HG03469 (cell line): ENCODE results near the gene ZNF597.

Experiments used
- ATAC-seq: cut with Tn5 transposase; IDR thresholded peaks from one replicate; pipeline ENCODE4 v1.9.1; 2021; ENCODE audit warnings: mild to moderate bottlenecking, moderate library complexity, moderate number of reproducible peaks; ENCODE audit not compliant: unreplicated experiment

ZNF597 gene

GRCh38 chr16:3443108-3444031 is at the start of gene ZNF597, which contains the start of gene NAA60:
Gene ZNF597, minus strand, starts transcription at chr16:3443504. Its CDS starts 351 bp downstream, at chr16:3443153.
Gene NAA60, plus strand, starts transcription at chr16:3443680. Its CDS starts 32,548 bp downstream, at chr16:3476228.
- ATAC-seq: peak; percentile 68

- ATAC-seq: no peak
Observed at GRCh38 chr16:3492356-3492755, 49.1 kb upstream of the ZNF597 start.

DNA sequence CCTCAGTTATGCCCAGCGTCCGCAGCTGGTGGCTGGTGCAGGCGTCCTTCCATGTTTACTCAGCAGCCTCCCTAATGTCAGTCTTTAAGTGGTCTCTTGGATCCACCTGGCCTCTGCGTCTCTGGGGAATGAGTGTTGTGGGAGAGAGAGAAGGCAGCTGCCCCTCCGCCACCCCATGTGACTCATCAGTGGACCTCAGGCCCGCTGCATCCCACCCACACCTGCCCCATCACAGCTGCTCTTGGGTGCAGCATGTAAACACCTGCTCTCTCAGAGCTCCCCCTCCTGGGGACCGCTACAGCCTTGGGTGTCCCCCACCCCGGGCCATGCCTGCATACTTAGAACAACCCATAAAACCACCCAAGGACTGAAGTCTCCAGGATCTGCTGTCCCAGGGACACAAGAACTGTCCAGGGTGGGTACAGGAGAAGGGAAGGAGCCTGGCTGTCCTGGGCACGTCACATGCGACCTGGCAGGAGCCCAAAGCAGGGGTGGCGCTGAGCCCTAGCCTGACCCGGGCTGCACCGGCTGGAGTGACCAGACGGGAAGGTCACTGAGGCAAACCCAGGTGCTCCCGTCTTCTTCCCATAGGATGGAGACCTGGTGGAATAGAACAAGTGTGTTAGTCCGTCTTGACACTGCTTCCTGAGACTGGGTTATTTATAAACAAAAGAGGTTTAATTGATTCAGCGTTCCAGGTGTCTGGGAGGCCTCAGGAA is 47.8 kb upstream of the ZNF597 start:
- no peak for ATAC-seq

GRCh38 chr16:3488801-3489200 is 45.5 kb upstream of the ZNF597 start:
- no peak for ATAC-seq

DNA sequence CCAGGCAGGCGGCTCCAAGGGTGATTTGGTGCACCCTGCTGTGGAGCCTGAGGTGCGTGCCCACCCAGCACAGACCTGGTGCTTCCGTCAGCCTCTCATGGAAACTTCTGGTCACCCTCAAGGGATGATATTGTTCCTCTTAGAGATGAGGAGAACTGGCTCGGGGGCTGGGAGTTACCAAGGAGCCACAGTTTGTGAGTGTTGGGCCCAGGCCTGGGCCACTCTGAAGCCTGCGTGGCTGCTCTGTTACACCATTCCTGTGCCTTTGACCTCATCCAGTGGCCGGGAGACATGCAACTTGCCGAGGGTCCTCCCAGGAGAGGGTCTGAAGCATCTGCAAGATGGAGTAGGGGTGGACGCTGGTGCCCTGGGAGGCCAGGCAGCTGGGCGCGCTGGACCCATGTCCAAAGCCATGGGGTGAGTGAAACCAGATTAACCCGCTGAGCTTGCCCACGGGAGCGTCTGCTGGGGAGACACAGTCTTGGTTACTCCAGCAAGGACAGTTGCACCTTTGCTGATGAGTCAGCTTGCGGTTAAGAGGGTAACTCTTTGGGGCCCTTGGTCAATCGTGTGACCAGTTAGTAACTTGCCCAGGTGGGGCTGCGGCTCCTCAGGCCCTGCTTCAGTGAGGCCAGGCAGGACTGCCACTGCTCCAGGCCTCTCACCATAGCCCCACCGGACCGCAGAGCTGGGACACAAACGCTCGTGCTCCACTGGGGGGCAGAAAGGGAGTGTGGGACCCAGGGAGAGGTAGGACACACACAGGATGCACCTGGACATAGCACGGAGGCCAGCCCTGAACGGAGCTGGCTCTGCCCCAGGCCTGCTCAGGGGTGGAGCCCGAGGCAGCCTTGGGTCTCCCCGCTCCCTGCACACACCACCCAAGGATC is 44.5 kb upstream of the ZNF597 start:
- ATAC-seq: no peak

DNA sequence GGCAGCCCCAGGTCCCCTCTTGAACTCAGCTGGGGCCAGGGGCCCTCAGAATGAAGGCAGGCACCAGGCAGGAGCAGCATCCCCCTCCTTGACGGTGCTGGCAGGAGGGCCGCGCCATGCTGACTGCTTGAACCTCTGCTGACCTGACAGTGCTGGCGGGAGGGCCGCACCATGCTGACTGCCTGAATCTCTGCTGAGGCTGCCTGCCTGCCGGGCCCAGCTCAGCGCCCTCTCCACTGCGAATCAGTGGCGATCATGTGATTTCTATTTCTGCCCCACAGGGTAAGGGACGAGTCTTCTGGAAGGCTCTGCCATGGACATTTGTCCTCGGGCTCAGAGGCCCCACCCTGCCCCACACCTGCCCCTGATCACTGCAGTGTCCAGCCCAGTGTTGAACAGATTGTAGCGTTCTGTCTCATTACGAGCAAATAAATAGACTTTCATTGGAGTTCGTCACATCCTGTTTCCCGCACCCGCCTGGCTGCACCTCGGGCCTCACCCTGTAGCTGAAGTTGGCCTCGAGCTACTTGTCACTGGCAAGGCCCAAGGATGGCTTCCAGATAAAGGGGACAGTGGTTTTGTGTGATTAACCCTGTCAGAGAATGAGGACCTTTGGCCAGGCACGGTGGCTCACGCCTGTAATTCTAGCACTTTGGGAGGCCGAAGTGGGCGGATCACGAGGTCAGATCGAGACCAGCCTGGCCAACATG is 43.4 kb upstream of the ZNF597 start:
- no peak for ATAC-seq

DNA sequence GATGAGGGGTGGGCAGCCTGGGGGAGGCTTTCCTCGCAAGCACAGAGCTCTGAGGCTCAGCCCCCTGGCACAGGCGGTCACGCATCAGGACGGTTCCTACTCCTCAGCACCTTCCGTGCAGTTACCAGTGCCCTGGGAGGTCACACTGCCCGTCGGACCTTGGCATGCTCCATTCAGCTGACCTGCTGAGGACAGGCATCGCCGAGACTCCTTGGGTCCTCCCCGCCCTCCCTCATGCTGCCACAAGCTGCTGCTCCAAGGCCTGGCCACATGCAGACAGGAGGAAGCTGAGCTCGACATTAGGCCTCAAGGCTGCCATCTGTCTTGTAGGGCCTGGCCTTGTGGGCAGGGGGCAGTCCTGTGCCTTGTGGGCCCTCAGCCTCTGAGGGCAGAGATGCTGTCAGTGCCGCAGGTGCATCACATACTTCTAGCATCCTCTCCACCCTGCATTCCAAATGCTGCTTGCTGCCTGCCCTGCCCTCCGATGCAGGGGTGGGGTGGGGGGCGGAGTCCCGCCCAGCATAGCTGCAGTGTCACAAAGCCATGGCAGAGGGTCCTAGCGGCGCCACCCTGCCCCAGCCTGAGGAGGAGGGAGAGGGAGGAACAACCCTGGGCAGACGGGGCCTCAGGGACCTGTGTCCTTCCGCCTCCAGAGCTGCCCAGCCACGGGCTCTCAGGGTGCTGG is 42.7 kb upstream of the ZNF597 start:
- no peak for ATAC-seq

DNA sequence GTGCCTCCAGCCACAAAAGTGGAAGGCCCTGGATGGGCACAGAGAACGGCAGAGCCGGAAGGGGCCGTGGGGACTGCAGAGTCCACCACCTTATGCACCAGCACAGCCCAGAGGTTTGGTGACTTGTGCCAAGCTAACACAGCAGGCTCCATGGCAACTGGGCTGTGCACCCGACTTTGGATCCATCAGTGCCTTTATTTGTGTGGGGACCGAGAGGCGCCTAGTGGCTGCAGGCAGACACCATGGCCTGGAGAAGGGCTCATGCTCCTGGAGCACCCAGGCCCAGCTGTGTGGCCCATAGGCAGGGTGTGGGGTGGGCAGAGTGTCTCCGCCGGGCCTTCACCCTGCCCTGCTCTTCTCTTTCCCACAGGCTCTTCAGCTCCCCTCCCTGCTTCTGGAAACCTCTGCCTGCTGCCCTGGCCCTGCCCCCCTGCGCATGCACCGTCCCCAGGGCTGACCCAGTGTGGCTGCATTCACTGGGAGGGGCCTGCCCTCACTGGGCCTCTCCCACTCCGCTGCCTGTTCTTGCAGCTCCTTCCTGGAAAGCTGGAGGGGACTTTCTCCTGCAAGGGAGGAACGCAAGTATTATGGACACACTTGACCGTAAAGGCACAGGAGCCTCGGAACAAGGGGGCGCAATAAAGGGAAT is 41.9 kb upstream of the ZNF597 start:
- ATAC-seq: no peak

DNA sequence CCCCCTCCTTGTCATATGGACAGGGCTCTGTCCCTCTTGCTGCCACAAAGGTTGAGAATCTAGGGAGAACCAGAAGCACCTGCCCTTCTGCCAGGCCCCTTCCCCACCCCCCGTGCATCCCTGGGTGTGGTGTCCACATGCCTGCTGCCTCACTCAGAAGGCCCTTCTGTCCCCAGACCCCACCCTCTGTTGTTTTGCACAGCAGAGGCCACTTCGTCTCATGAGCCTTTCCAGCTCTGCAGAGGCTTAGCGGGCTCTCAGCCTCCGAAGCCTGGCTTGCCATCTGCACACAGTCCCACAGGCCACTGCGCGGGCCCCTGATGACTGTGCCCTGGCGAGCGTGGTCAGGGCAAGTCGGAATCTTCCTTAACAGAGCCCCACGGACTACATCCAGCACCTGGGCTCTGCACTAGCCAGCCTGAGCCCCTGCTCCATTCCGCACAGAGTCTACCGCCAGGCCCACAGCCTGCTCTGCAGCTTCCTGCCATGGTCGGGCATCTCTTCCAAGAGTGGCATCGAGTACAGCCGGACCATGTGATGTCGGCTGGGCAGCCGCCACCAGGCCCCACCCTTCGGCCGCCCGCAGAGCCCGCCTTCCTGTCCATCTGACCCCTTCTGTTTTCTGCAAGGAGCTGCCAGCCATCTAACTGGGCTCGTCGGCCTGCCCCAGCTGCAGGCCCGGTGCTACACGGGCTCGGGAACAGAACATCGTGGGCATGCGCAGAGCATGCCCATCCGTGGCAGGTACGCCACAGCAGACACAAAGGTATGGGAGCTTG is 41.2 kb upstream of the ZNF597 start:
- ATAC-seq: no peak

- no peak for ATAC-seq
Observed at GRCh38 chr16:3482659-3483241, 39.4 kb upstream of the ZNF597 start.

DNA sequence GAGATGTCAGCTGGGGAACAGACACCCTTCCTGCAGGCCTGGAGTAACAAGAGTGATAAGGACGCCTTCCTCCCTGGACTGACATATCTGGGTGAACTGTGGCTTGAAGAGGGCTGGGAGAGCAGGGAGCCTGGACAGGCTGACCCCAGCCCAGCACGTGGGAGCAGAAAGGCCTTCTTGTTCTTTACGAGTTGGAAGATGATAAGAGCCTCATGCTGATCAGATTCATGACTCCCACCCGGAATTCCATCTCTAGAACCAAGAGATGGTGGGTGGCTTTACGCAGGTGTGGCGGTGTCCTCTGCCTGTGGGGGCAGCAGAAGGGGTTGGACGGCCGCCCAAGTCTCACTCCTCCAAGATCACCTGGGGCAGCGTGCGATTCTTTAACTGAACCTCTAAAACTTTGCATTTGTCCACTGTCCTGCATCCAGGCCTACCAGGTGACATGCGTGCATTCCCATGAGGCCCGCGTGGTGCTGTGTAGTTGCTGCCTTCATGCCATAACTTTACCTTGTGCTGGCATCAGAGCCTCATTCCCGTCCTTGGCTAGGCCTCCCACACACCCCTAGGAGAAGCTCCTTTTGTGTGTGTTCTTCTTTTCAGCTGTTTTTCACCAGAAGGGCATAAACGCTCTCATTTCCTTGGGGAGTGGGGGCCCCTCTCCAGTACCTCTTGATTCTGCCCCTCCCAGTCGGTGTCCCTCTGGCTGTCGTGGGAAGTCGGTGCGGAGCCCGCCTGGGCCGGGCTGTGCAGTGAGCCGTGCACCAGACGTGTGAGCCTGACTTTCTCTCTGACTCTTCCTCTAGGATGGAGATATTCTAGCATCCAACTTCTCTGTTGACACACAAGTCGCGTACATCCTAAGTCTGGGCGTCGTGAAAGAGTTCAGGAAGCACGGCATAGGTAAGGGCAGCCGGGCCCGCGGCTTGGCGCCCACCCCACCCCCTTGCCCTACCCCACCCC is 38.7 kb upstream of the ZNF597 start:
- ATAC-seq: no peak

GRCh38 chr16:3480901-3481695 is 37.8 kb upstream of the ZNF597 start:
- ATAC-seq: no peak

DNA sequence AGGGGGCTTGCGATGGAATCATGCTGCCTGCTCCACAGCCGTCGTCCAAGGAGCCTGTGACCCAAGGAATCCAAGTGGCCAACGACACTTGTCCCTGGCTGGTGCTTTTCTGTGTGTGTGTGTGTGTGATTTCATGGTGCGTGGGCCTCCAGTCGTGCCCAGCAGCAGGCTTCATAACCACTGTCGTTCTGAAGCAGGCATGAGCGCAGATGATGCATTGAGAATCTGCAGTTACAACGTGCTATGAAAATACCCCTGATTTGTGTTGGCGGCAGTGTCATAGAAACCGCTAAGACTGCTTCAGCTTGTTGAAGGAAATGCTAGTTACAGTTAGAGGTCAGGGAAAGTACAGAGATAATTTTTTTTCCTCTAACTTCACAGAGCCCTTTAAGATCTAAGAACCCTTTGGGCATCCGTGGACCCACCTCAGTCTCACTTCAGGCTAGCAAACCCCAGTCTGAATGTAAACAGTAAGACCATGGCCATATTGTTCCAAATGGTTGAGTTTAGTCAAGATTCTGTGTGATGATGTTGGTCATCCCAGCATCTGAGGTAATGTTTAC is 36.4 kb upstream of the ZNF597 start:
- no peak for ATAC-seq

DNA sequence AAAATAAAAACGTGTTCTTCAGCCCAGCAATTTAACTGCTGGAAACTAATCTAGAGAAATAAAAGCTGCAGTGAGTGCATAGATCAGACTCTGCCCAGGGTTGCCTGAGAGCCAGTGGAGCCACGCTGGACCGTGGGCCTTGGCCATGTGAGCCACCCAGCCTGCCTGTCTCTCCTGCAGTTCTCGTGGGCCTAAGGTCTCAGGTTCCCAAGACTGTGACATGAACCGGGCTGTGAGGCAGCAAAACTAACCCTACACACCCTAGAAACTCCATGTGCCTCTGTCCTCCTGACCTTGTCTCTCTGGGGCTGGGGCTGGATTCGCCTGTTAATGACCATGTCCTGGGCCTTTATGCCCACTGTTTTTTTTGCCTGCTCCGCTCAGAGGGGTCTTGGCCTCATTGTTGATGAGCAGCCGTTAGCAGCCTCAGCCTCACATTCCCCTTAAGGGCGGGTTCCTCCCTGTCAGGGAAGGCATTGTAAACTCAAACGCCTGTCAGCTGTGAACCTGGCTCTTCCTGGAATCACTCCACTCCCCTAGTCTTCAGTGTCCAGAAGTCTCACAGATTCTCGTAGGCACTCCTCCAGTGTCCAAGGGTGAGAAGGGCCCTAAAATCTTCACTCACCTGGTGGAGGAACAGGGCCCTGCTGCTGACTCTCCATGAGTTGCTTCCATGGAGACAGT is 35.1 kb upstream of the ZNF597 start:
- no peak for ATAC-seq

- no peak for ATAC-seq
Observed at GRCh38 chr16:3476409-3476808, 33.1 kb upstream of the ZNF597 start.
